HG03095 (cell line): ENCODE data around the gene AURKAIP1.

ENCODE experiments used
- ATAC-seq: cut with Tn5 transposase; IDR thresholded peaks from one replicate; pipeline ENCODE4 v1.9.1; 2021; ENCODE audit warnings: moderate library complexity; ENCODE audit not compliant: unreplicated experiment

The AURKAIP1 gene

DNA sequence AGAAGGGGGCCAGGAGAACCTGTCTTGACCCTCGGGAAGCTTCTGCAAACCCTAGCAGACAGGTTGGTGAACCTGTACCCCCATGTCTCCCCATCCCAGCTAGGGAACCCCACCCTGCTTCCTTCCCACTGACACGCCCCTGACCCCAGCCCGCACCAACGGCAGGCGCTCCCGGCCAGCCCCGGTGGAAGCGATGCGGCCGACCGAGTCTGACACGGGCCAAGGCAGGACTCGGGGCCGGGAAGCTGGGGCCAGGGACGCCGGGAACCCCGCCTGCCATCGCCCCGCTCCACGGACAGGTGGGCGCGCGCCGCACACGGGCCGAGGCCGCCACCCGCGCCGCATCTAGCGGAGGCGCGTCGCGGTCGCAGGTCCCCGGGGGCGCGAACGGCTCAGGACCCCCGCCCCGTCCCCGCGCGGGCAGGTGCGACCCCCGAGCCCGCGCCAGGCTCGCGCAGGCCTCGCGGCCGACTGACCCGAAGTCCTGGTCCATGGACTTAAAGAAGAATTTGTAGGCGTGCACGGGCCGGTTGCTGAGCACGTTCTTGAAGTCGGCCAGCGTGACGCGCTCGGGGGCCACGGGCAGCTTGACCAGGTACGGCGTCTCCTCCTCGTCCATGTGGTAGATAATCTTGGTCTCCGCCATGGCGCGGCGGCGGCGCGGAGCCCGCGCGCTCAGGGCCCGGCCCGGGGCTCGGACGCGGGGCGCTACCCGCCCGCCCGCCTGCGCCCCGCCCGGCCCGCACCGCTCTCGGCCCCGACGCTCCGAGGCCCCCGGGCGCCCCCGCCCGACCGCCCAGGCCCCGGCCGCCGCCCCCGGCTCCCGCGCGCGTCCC, 26.4 kb downstream of the AURKAIP1 start:
- ATAC-seq, result peak; percentile 16

DNA sequence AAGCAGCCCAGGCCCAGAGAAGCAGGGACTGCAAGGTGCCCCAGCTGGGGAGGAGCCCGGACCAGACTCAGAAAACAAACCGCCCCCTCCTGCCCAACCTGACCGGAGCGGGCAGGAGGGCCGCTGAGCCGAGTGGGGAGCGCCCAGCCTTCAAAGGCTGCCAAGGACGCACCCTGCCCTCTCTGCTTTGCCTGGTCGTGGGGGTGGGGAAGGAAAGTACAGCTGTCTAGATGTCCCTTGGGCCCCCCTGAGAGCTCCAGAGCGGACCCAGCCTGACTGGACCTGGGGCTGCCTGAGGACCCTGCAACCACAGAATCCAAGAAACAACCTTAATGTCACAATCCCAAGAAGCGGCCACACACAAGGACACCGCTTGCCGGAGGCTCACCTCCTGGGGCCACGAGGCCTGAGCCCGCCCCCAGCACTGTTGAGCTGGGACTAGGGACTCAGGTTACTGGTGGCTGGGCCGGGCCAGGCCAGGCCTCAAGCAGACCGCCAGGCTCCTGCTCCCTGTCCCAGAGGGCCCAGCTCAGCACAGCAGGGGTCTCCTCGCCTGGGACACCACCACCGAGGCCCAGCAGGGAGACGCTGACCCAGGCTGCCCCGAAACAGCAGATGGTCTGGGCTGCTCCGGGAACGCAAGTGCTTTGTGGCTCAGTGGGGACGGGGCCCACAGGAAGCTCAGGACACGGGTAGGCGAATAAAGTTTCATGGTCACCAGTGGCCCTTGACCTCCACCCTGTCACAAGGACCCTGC, 27.2 kb downstream of the AURKAIP1 start:
- no peak for ATAC-seq

DNA sequence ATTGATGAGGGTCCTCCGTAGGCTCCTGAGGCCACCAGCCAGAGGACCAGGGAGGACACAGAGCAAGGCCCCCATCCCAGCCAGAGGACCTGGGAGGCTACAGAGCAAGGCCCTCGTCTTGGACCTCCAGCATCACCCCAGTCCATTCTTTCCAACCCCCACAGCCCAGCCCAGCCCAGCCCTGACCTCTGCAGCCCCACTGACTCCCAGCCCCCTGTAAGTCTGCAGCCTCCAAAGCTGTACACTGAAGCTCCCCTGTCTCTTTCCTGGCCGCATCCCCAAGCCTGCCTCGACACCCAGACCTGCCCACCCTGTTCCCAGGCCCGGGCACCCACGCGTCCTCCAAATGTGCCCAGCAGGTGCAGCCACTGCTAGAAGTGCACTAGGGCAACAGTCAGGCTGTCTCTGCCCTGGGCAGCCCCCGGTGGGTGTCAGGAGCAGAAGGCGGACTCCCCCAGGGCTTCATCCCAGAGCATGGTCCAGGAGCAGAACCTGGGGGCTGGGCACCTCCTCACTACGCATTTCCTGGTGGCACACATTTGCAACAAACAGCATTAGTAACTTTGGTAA, 27.9 kb downstream of the AURKAIP1 start:
- no peak for ATAC-seq

GRCh38 chr1:1346501-1346890, 28.5 kb downstream of the AURKAIP1 start:
- no peak for ATAC-seq

GRCh38 chr1:1345860-1346500, 29.0 kb downstream of the AURKAIP1 start:
- ATAC-seq, result no peak

- ATAC-seq, result no peak
Measured at GRCh38 chr1:1345384-1345783, 29.6 kb downstream of the AURKAIP1 start.

GRCh38 chr1:1344655-1345361, 30.2 kb downstream of the AURKAIP1 start:
- no peak for ATAC-seq

GRCh38 chr1:1343811-1344421, 31.1 kb downstream of the AURKAIP1 start:
- no peak for ATAC-seq

DNA sequence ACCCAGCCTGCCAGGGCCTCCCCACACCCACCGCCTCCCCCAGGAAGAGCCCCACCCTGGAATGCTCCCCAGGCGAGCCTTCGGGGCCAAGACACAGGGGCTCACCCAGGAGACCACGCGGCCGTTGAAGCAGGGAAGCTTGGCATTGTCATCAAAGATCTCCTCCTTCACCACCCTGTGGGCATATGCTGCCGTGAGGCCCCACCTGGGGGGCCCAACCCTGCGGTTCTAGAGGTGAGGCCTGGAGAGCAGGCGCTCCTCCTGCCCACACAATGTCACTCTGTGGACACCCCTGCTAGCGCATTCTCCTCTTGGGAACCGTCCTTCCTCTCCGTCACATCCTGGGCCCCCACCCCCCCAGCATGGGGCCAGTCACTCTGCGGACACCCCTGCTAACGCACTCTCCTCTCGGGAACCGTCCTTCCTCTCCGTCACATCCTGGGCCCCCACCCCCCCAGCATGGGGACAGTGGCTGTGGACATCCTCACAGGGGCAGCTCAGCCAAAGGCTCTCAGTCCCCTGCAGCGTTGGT, 32.4 kb downstream of the AURKAIP1 start:
- no peak for ATAC-seq

GRCh38 chr1:1342061-1342562, 32.9 kb downstream of the AURKAIP1 start:
- no peak for ATAC-seq

DNA sequence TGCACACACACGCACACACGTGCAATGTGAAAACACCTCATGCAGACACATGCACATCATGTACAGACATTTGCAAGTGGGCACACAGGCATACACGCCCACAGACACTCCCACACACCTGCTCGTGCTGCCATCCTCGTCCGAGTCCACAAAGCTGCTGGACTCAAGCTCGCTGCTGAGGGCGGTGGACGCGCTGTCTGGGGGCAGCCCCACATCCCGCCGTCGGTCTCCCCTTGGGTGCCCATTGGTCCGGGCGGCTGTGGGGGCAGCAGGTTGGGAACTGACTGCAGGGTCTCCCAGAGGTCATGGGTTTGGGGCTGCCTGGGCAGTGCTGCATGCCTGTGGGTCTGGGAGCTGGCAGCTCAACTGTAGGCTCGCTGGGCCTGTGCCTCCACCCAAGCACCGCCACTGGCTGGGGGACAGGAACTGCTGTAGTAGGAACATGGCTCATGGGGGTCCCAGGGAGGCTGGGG, 33.4 kb downstream of the AURKAIP1 start:
- no peak for ATAC-seq

DNA sequence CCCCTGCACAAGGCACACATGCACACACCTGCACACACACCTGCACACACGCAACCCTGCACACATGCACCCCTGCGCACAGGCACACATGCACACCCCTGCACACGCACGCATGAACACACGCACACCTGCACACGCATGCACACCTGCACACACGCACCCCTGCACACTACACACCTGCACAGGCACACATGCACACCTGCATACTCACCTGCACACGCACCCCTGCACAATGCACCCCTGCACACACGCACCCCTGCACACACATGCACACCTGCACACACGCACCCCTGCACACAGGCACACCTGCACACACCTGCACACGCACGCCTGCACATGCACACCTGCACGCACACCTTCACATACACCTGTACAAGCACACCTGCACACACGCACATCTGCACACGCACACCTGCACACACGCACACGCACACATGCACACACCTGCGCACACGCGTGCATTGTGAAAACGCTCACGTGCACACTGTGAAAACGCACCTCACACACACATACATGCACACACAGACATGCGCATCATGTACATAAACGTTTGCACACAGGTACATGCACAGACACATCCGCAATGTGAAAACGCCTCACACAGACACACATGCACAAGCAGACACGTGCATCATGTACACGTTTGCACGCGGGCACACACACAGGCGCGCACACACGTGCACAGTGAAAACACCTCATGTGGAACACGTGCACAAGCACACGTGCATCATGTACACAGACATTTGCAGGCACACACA, 34.0 kb downstream of the AURKAIP1 start:
- ATAC-seq, result no peak

DNA sequence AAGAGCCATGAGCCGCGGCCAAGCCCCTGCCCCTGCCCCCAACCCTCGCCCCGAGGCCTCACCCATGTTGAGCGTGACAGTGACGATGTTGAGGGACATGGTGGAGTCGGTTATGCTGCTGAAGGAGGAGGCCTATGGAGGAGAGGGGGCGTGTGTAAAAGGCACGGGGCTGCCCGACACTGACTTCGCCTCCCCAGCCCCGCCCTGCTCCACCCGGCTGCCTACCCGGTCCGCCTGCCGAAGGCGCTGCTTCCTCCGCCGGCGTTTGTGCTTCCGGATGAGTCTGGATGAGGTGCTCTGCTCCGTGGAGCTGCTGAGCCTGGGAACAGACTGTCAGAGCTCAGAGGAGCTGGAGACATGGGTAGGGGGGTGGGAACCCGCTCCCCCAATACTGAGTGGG, 34.8 kb downstream of the AURKAIP1 start:
- no peak for ATAC-seq

DNA sequence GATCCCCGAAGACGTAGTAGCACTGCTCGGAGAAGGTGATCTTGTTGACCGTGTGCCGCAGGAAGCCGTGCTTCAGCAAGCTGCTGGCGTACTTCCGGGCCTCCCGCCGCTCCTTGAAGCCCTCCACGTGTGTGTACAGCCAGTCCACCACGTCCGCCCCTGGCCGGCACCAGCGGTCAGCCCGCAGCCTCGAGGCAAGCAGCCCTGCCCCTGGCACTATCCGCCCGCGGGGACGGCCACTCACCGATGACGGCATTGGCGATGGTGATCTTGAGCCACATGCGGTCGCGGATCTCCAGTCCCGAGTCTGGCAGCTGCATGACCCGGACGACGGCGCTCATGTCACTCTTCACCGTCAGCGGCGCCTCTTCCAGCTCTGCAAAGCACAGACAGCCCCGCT, 36.7 kb downstream of the AURKAIP1 start:
- no peak for ATAC-seq

- ATAC-seq, result no peak
Measured at GRCh38 chr1:1337793-1338147, 37.2 kb downstream of the AURKAIP1 start.

DNA sequence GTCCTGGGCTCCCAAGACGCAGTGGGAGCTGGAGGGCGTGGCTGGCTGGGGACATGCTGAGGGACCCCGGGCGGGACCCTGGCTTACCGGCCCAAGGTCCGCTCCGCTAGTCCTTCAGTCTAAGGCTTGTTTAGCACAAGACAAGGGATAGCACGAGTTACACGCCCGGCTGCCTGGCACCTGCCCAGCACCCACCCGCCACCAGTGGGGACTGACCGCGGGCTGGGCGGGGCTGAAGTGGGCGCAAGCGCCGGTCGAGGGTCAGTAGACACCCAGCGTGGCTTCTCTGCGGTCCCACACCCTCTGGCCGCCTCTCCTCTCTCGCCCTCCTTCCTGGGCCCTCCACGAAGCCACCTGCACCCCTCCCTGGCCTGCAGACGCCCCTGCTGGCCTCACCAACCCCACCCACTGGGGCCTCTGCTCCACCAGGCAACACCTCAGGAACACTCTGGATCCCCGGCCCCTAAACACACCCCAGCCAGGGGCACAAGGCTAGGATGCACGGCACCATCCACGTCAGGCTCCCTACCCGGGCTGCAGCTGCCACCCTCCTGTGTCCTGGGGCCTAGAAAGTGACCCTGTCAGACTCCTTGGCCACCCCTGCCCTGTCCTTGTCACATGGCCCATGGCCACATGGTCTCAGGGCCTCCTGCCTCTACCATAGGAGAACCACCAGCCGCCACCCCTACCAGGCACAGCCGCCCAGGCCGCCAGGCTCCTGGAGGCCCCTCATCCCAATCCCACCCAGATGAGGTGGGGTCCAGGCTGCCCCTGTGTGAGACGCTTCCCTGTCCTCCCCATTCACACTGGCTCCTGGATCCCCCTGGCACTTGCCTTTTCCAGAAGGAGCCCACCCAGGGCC, 37.8 kb downstream of the AURKAIP1 start:
- no peak for ATAC-seq

GRCh38 chr1:1336446-1336845, 38.6 kb downstream of the AURKAIP1 start:
- no peak for ATAC-seq

DNA sequence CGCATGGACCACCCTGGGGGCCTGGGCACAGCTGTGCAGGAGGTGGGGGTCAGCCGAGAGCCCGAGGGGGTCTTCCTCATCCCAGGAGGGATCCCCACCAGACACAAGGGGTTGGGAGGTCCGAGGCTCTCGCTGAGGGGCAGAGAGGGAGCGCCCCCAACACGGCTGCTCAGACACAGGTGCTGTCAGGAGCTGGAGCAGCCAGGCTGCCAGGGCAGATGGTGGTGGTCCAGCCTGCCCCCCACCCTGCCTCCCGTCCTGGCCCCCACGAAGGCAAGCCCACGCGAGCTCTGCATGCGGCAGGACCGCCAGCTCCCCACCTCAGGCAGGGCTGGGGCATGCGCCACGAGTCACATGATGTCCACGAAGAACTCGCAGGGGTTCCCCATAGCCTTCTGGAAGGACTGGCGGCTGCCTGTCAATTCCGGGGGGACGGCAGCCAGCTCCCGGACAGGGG, 39.2 kb downstream of the AURKAIP1 start:
- ATAC-seq, result no peak
